ENCODE measurements around the gene B4GAT1.

DNA sequence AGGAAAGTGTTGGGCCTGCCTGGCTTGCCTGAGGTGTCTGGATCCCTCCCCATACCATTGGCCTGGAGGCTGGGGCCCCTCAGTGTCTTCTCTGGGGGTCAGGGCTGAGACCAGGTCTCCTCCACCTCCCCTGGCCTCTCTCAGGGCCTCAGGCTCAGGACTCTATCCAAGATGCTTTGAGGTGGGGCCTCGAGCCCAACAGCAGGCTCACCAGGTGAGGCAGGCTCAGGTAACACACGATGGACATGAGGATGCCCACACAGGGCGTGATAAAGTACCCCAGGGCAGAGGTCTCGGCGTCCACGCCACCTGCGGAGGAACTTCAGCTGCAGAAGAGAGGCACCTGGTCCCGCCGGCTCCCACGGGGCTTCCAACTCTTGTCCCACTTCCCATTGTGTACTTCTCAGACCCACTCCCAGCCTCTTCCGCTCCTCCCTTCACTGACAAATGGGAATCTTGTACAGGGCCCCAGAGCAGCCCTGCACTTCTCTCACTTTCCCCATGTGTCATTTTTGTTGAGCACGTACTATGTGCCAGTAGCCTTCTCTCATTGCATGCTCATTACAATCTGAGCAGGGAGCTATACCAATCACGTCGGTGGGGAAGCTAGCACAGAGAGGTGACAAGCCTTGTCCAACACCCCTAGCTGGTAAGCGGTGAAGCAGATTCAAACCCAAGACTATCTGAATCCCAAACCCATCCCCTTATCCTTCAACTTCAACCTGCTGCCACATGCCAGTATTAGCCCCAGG is 20.3 kb upstream of the B4GAT1 start:
- TF ChIP-seq, protein P1, sequence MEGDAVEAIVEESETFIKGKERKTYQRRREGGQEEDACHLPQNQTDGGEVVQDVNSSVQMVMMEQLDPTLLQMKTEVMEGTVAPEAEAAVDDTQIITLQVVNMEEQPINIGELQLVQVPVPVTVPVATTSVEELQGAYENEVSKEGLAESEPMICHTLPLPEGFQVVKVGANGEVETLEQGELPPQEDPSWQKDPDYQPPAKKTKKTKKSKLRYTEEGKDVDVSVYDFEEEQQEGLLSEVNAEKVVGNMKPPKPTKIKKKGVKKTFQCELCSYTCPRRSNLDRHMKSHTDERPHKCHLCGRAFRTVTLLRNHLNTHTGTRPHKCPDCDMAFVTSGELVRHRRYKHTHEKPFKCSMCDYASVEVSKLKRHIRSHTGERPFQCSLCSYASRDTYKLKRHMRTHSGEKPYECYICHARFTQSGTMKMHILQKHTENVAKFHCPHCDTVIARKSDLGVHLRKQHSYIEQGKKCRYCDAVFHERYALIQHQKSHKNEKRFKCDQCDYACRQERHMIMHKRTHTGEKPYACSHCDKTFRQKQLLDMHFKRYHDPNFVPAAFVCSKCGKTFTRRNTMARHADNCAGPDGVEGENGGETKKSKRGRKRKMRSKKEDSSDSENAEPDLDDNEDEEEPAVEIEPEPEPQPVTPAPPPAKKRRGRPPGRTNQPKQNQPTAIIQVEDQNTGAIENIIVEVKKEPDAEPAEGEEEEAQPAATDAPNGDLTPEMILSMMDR (IDR thresholded peaks at IDR 0.05), result no peak
- TF ChIP-seq POLR2A (IDR thresholded peaks at IDR 0.05; ENCODE audit: low read depth) (no peak), POLR2AphosphoS5 (IDR thresholded peaks at IDR 0.05) (no peak)

Measured in esophagus muscularis mucosa (tissue), 3 donors.